Peyer's patch (tissue), 4 donors: ENCODE measurements around the gene RAD51AP2.

Source experiments
- CTCF ChIP-seq, 6 experiments: fragments of 450-650 bp in 4 of 6; fragments of 200-600 bp in 2 of 6; sonication (generic) in 1 of 6; IDR thresholded peaks; one replicate each; pipeline ENCODE4 v1.5.1; 2017 to 2019; ENCODE audit warnings: antibody characterized with exemption in 6 of 6, mild to moderate bottlenecking in 3 of 6, moderate library complexity in 1 of 6
- POLR2A ChIP-seq, 2 donors: fragments of 450-650 bp; IDR thresholded peaks; one replicate each; pipeline ENCODE4 v1.5.1; 2017; ENCODE audit warnings: antibody characterized with exemption in 2 of 2, mild to moderate bottlenecking in 2 of 2, moderate library complexity in 2 of 2

DNA sequence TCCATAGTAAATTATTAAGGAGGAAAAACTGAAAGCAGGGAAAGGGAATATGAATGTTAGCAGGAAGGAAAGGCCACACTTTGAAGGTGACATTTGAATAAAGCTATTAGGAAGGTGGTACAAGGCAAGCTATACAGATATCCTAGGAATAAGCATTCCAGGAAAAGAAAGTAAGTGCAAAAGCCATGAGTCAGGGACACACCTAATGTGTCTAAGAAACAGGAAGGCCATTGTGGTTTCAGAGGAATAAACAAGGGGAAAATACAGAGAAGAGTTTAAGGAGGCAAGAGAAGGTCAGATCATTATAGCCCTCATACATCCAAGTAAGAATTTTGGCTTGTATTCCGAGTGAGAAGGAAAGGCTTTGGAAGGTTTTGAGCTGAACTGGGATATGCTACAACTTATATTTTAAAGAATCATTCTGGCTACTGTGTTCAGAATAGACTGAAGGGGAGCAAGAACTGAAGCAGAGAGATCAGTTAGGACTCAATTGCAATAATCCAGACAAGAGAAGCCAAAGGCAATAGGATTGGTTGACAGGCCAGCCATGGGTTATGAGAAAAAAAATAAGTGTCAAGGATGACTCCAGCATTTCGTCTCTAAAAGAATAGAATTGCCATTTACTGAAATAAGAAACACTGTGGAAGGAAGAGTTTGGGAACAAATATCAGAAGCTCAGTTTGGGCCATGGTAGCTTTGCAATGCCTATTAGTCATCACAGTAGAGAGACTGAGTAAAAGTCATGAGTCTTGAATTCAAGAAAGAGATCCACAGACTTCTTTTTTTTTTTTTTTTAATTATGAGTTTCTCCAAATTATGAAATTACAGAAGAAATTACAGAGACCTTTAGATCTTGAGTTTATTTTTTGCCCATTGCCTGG lies 11.3 kb downstream of the RAD51AP2 start:
- TF ChIP-seq CTCF (IDR thresholded peaks at IDR 0.05), result no peak
- TF ChIP-seq POLR2A (IDR thresholded peaks at IDR 0.05), result no peak
